AG04450 (cell line): ENCODE results near the gene UPB1. TPM values are rescaled to one million over a fixed set of nuclear protein-coding genes. Genes with fewer than 3 reads are reported as not detected.

Source experiments
- CTCF ChIA-PET: fragments of 300-600, 350-600 bp; formaldehyde crosslinking; extraction: SDS; loops from one replicate; lab custom pipeline; 2022; ENCODE audit warnings: antibody characterized with exemption, inconsistent platforms; lab: Charles Lee
- POLR2A ChIA-PET: fragments of 350-600 bp; formaldehyde crosslinking; extraction: SDS; loops from one replicate; lab custom pipeline; 2021; ENCODE audit warnings: antibody characterized with exemption, inconsistent platforms; lab: Yijun Ruan, JAX
- DNase-seq: peaks from one replicate; pipeline ENCODE4 v3.0.0-alpha.2; 2011; ENCODE audit warnings: low read depth, low spot score
- H3K27ac ChIP-seq: one replicate; pipeline ENCODE4 v1.5.1; 2012; ENCODE audit warnings: low read depth, low read length, control low read depth
- H3K27me3 ChIP-seq: one replicate; pipeline ENCODE4 v1.6.0; 2012; ENCODE audit warnings: low read length; ENCODE audit not compliant: control insufficient read depth, insufficient read depth
- H3K4me3 ChIP-seq: 2 replicates; pipeline ENCODE4 v1.5.1; 2011; ENCODE audit warnings: mild to moderate bottlenecking, low read depth, low read length, control low read depth
- H3K9me3 ChIP-seq: 2 replicates; pipeline ENCODE4 v1.5.1; 2012; ENCODE audit warnings: low read length; ENCODE audit not compliant: control insufficient read depth, insufficient read depth
- polyA plus RNA-seq: library from polyadenylated mRNA; depleted of rRNA; stranded (reverse); fragments of >200 nt; gene quantifications from 2 replicates; pipeline ENCODE4 v1.2.3, GENCODE V29; 2011; rRNA removed
- TF ChIP-seq, protein P1 (sequence below): IDR thresholded peaks from 2 replicates; pipeline ENCODE4 v1.5.1; 2011; ENCODE audit warnings: low read depth, low read length, control low read depth, inconsistent platforms

The UPB1 gene
- polyA plus RNA-seq, 1 experiment = not detected

DNA sequence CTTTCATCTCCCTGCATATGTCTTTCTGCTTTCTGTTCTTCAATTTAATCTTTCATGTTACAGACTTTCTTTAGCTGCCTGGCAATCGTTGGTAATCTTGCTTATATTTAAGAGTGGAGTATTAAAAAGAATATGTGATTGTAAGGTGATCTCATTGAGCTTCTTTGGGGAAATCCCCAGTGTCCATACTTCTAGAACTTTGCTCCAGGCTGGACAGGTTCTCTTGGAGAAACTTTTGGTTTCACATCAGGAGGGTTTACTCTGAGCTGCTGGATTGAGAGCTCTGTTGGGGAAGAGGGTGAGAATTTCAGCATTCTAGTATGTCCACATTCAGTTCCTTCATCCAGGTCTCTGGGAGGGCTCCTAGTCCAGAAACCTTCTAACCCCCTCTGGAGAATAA is 81.6 kb downstream of the UPB1 start:
- H3K4me3 ChIP-seq = no peak overlapping the region
- ChIA-PET CTCF (no interaction called here), POLR2A (no interaction called here)
- no peaks in the 10 kb centered on the region for H3K9me3 ChIP-seq
- H3K27me3 ChIP-seq = no peaks in the 10 kb centered on the region
- DNase-seq = no peak
- TF ChIP-seq, protein P1, sequence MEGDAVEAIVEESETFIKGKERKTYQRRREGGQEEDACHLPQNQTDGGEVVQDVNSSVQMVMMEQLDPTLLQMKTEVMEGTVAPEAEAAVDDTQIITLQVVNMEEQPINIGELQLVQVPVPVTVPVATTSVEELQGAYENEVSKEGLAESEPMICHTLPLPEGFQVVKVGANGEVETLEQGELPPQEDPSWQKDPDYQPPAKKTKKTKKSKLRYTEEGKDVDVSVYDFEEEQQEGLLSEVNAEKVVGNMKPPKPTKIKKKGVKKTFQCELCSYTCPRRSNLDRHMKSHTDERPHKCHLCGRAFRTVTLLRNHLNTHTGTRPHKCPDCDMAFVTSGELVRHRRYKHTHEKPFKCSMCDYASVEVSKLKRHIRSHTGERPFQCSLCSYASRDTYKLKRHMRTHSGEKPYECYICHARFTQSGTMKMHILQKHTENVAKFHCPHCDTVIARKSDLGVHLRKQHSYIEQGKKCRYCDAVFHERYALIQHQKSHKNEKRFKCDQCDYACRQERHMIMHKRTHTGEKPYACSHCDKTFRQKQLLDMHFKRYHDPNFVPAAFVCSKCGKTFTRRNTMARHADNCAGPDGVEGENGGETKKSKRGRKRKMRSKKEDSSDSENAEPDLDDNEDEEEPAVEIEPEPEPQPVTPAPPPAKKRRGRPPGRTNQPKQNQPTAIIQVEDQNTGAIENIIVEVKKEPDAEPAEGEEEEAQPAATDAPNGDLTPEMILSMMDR = no peak
- H3K27ac ChIP-seq = no peak overlapping the region

Other genes with a start within 250 kb of the UPB1 start
- 30.5 and 36.4 TPM in 2 replicates for gene SPECC1L, start 224.5 kb upstream of the UPB1 start, polyA plus RNA-seq
- gene ADORA2A, start 67.7 kb upstream of the UPB1 start, polyA plus RNA-seq = 0.16 and 0.19 TPM in 2 replicates
- gene GUCD1, start 59.8 kb downstream of the UPB1 start, polyA plus RNA-seq = 52.1 and 73.4 TPM in 2 replicates
- 187 and 238 TPM in 2 replicates for gene SNRPD3, start 60.7 kb downstream of the UPB1 start, polyA plus RNA-seq
- gene LRRC75B, start 97.7 kb downstream of the UPB1 start, polyA plus RNA-seq = 5.2 and 7.1 TPM in 2 replicates
- 4.8 and 5.0 TPM in 2 replicates for gene GGT1, start 107.9 kb downstream of the UPB1 start, polyA plus RNA-seq